HCT116 (cell line): Measurements from ENCODE around the gene EPG5. TPM values are rescaled to one million over a fixed set of nuclear protein-coding genes. Genes with fewer than 3 reads are reported as not detected.

Experiments
- ATAC-seq: fragments of 200-7000 bp; cut with Tn5 transposase; 2 replicates; pipeline ENCODE4 v1.9.1; 2020; ENCODE audit warnings: mild to moderate bottlenecking, moderate library complexity
- BruUV-seq: library from RNA; stranded (reverse); fragments of 400-500 nt; replicated peaks from 2 replicates; lab custom pipeline; 2021; lab: Mats Ljungman, UMichigan
- CTCF ChIA-PET: fragments of 300-600 bp; sonication (Branson Sonifier 250); formaldehyde crosslinking; loops from one replicate; lab custom pipeline; 2021; ENCODE audit warnings: antibody characterized with exemption; lab: Charles Lee
- POLR2A ChIA-PET: fragments of 300-600, 350-600 bp; sonication (Branson Sonifier 250); formaldehyde crosslinking; loops from one replicate; lab custom pipeline; 2021; ENCODE audit warnings: antibody characterized with exemption; lab: Charles Lee
- RAD21 ChIA-PET, 2 experiments: fragments of 300-600 bp; sonication (Branson Sonifier 250); formaldehyde crosslinking; loops; one replicate each; lab custom pipeline; 2023; ENCODE audit warnings: low total read pairs in 2 of 2; ENCODE audit not compliant: uncharacterized antibody in 2 of 2, unreplicated experiment in 2 of 2, low non-redundant PET in 1 of 2; lab: Charles Lee
- DNase-seq: peaks from one replicate; pipeline ENCODE4 v3.0.0-alpha.2; 2010; ENCODE audit warnings: low read depth, low spot score
- H2AFZ ChIP-seq: fragments of 200-600 bp; shearing (Covaris generic), sonication (generic); 2 replicates; pipeline ENCODE4 v1.6.1; 2017; ENCODE audit warnings: low read depth, mixed run types, mixed read lengths, antibody characterized with exemption, low read length; ENCODE audit not compliant: poor library complexity, severe bottlenecking
- H3K27ac ChIP-seq: 2 replicates; pipeline ENCODE4 v1.5.1; 2012; ENCODE audit warnings: low read depth, low read length
- H3K27me3 ChIP-seq: fragments of 200-600 bp; sonication (generic); 2 replicates; pipeline ENCODE4 v1.6.1; 2016; ENCODE audit warnings: mixed run types, low read length, mixed read lengths; ENCODE audit not compliant: insufficient read depth
- H3K36me3 ChIP-seq, 2 experiments: fragments of 200-500 bp in 1 of 2; fragments of 200-600 bp in 1 of 2; sonication (Bioruptor generic) in 1 of 2; sonication (generic) in 1 of 2; 2 replicates each; pipeline versions ENCODE4 v1.5.1 to v1.6.1; 2014 to 2016; ENCODE audit warnings: low read length in 2 of 2, inconsistent platforms in 1 of 2, mixed read lengths in 1 of 2, mixed run types in 1 of 2; ENCODE audit not compliant: insufficient read depth in 2 of 2, control insufficient read depth in 1 of 2
- H3K4me1 ChIP-seq, 2 experiments: fragments of 200-600 bp in 1 of 2; sonication (generic) in 1 of 2; 2 replicates each; pipeline versions ENCODE4 v1.5.1 to v1.6.1; 2012 to 2017; ENCODE audit warnings: low read length in 2 of 2, inconsistent platforms in 1 of 2, mild to moderate bottlenecking in 1 of 2, mixed read lengths in 1 of 2, mixed run types in 1 of 2, moderate library complexity in 1 of 2; ENCODE audit not compliant: insufficient read depth in 2 of 2, control insufficient read depth in 1 of 2
- H3K4me2 ChIP-seq: fragments of 200-600 bp; sonication (generic); 2 replicates; pipeline ENCODE4 v1.6.1; 2017; ENCODE audit warnings: mixed run types, low read length, mixed read lengths
- H3K4me3 ChIP-seq, 2 experiments: fragments of 200-600 bp in 1 of 2; sonication (generic) in 1 of 2; replicated peaks in 1 of 2; 2 replicates each; pipeline ENCODE4 v1.5.1; 2011 to 2016; ENCODE audit warnings: low read length in 2 of 2, control low read depth in 1 of 2, low read depth in 1 of 2, mild to moderate bottlenecking in 1 of 2, mixed read lengths in 1 of 2, mixed run types in 1 of 2
- H3K79me2 ChIP-seq: fragments of 200-600 bp; sonication (generic); 2 replicates; pipeline ENCODE4 v1.6.1; 2017; ENCODE audit warnings: mild to moderate bottlenecking, mixed run types, low read length, moderate library complexity, mixed read lengths; ENCODE audit not compliant: insufficient read depth
- H3K9ac ChIP-seq: fragments of 200-600 bp; sonication (generic); 2 replicates; pipeline ENCODE4 v1.6.1; 2016; ENCODE audit warnings: low read length, mixed read lengths
- H3K9me2 ChIP-seq: fragments of 200-600 bp; sonication (generic), shearing (Covaris generic); 2 replicates; pipeline ENCODE4 v1.6.1; 2017; ENCODE audit warnings: mixed run types, mild to moderate bottlenecking, moderate library complexity; ENCODE audit not compliant: insufficient read depth
- H3K9me3 ChIP-seq, 2 experiments: fragments of 200-500 bp in 1 of 2; fragments of 200-600 bp in 1 of 2; sonication (Bioruptor generic) in 1 of 2; sonication (generic) in 1 of 2; 2 replicates each; pipeline ENCODE4 v1.6.1; 2014 to 2017; ENCODE audit warnings: low read length in 2 of 2, mixed read lengths in 2 of 2, inconsistent platforms in 1 of 2, low read depth in 1 of 2, mild to moderate bottlenecking in 1 of 2, mixed run types in 1 of 2, moderate library complexity in 1 of 2; ENCODE audit not compliant: control insufficient read depth in 1 of 2, insufficient read depth in 1 of 2
- H4K20me1 ChIP-seq: fragments of 200-600 bp; sonication (generic), shearing (Covaris generic); 2 replicates; pipeline ENCODE4 v1.6.1; 2017; ENCODE audit warnings: mixed run types, mild to moderate bottlenecking, moderate library complexity; ENCODE audit not compliant: insufficient read depth
- ATF3 ChIP-seq: IDR thresholded peaks from 2 replicates; pipeline ENCODE4 v1.6.1; 2012
- CBX3 ChIP-seq: IDR thresholded peaks from 2 replicates; pipeline ENCODE4 v1.6.1; 2012; ENCODE audit warnings: low read depth
- CTCF ChIP-seq, 3 experiments: fragments of 200-600 bp in 1 of 3; sonication (generic) in 1 of 3; IDR thresholded peaks in 2 of 3; conservative IDR thresholded peaks in 1 of 3; 2 replicates each; pipeline ENCODE4 v1.5.1; 2012 to 2017; ENCODE audit warnings: low read depth in 2 of 3, low read length in 2 of 3, antibody characterized with exemption in 1 of 3, borderline replicate concordance in 1 of 3, control low read depth in 1 of 3, mild to moderate bottlenecking in 1 of 3, mixed read lengths in 1 of 3, mixed run types in 1 of 3, moderate library complexity in 1 of 3; ENCODE audit not compliant: insufficient read depth in 1 of 3
- EGR1 ChIP-seq: IDR thresholded peaks from 2 replicates; pipeline ENCODE4 v1.6.1; 2012; ENCODE audit warnings: low read depth
- ELF1 ChIP-seq: IDR thresholded peaks from 2 replicates; pipeline ENCODE4 v1.6.1; 2012; ENCODE audit warnings: low read depth, borderline replicate concordance
- FOSL1 ChIP-seq: IDR thresholded peaks from 2 replicates; pipeline ENCODE4 v1.6.1; 2012; ENCODE audit warnings: low read depth
- JUND ChIP-seq: IDR thresholded peaks from 2 replicates; pipeline ENCODE4 v1.6.1; 2012
- MAX ChIP-seq: IDR thresholded peaks from 2 replicates; pipeline ENCODE4 v1.6.1; 2012
- POLR2AphosphoS5 ChIP-seq: IDR thresholded peaks from 2 replicates; pipeline ENCODE4 v1.6.1; 2011; ENCODE audit warnings: mild to moderate bottlenecking, low read depth, low read length, moderate library complexity
- SP1 ChIP-seq: IDR thresholded peaks from 2 replicates; pipeline ENCODE4 v1.6.1; 2012; ENCODE audit warnings: low read depth
- SRF ChIP-seq: IDR thresholded peaks from 2 replicates; pipeline ENCODE4 v1.6.1; 2012; ENCODE audit warnings: low read depth
- TCF7L2 ChIP-seq: IDR thresholded peaks from 2 replicates; pipeline ENCODE4 v1.7.0; 2011; ENCODE audit warnings: borderline replicate concordance, inconsistent platforms; ENCODE audit not compliant: insufficient read depth, insufficient read length; ENCODE audit errors: extremely low read depth
- YY1 ChIP-seq: IDR thresholded peaks from 2 replicates; pipeline ENCODE4 v1.6.1; 2011; ENCODE audit warnings: low read length, low read depth, moderate library complexity, mild to moderate bottlenecking; ENCODE audit not compliant: insufficient replicate concordance; ENCODE audit errors: extremely low read depth
- ZBTB33 ChIP-seq: IDR thresholded peaks from 2 replicates; pipeline ENCODE4 v1.6.1; 2011; ENCODE audit warnings: mild to moderate bottlenecking, low read length, moderate library complexity; ENCODE audit not compliant: insufficient replicate concordance; ENCODE audit errors: extremely low read depth
- ZFX ChIP-seq: fragments of 450-650 bp; IDR thresholded peaks from 2 replicates; pipeline ENCODE4 v1.6.1; 2017
- intact Hi-C: fragments of 100-400 bp; cut with micrococcal nuclease; formaldehyde crosslinking; loops from 2 replicates; pipeline ENCODE4 v1.10.0; 2022
- total RNA-seq: library from RNA; stranded (reverse); gene quantifications from one replicate; pipeline ENCODE4 v1.2.1, GENCODE V29; 2021; ENCODE audit not compliant: unreplicated experiment

The EPG5 gene
- total RNA-seq, 1 experiment from 2014 or later: 12.9 TPM

- TF ChIP-seq ZBTB33 (no peak), SP1 (no peak), ATF3 (no peak), ELF1 (no peak), FOSL1 (no peak), TCF7L2 (no peak), YY1 (no peak), JUND (no peak), CBX3 (no peak), MAX (no peak)
Measured at GRCh38 chr18:45852631-45853030, 114.5 kb downstream of the EPG5 start (continued).

- CTCF ChIA-PET: interaction anchor here (1.0 to 2.0 kb wide), 3 partner anchors 112 to 222 kb away, joined by 3 to 11 read pairs (median 4); no protein-coding TSS in a partner anchor
Measured at GRCh38 chr18:45851161-45851925, 115.8 kb downstream of the EPG5 start.

More at GRCh38 chr18:45851161-45851925, 115.8 kb downstream of the EPG5 start:
- ATAC-seq (no peak), DNase-seq (no peak)
- Histone ChIP-seq H3K9ac (no peak overlapping the region), H3K9me2 (no peaks in the 10 kb centered on the region), H3K36me3 (peaks cover 0 to 4% of the 10 kb centered on the region in 2 experiments; a peak in 1 of 4 replicates), H3K4me1 (no peaks in the 10 kb centered on the region), H3K79me2 (no peaks in the 10 kb centered on the region), H3K27me3 (no peaks in the 10 kb centered on the region), H3K9me3 (no peaks in the 10 kb centered on the region), H3K4me2 (no peak overlapping the region), H3K4me3 (no peak overlapping the region), H2AFZ (no peak overlapping the region), H4K20me1 (no peaks in the 10 kb centered on the region), H3K27ac (no peak overlapping the region)
- no peak for TF ChIP-seq MAX
- TF ChIP-seq SRF: no peak
- no peak for TF ChIP-seq CBX3
- TF ChIP-seq CTCF (IDR thresholded peaks at IDR 0.05 in 2 of 3, conservative IDR thresholded peaks at IDR 0.05 in 1 of 3; ENCODE audit: borderline replicate concordance in 1 of 3, insufficient read depth in 1 of 3, low read depth in 2 of 3, low read length in 2 of 3): no peak
- no peak for TF ChIP-seq POLR2AphosphoS5
- no peak for TF ChIP-seq ZFX
- no peak for TF ChIP-seq YY1
- no peak for TF ChIP-seq ATF3
- no peak for TF ChIP-seq EGR1
- intact Hi-C loops: loop anchor here (2.0 kb wide), 1 partner anchor 129 kb away; no protein-coding TSS in a partner anchor
- BruUV-seq: no TSS peak
- POLR2A ChIA-PET: no interaction called here
- RAD21 ChIA-PET: no interaction called here
